ENCODE results near the gene BCKDK. TPM values are rescaled to one million over a fixed set of nuclear protein-coding genes. Genes with fewer than 3 reads are reported as not detected.
A peak's percentile ranks its signal among the peaks of the same experiment; 100 is the strongest.

The BCKDK gene
- total RNA-seq, 1 donor from 2014 or later = 43.5 TPM

- Mint-ChIP-seq H3K9me3 (no peaks in the 10 kb centered on the region), H3K27me3 (ENCODE audit: low read depth) (no peaks in the 10 kb centered on the region), H3K4me3 (no peak overlapping the region), H3K36me3 (ENCODE audit: low read depth) (peaks cover 8% of the 10 kb centered on the region), H3K27ac (ENCODE audit: unreplicated experiment) (no peak overlapping the region), H3K4me1 (no peaks in the 10 kb centered on the region)
- no peak for DNase-seq (ENCODE audit: low read depth, low spot score)
- TF ChIP-seq, protein P1, sequence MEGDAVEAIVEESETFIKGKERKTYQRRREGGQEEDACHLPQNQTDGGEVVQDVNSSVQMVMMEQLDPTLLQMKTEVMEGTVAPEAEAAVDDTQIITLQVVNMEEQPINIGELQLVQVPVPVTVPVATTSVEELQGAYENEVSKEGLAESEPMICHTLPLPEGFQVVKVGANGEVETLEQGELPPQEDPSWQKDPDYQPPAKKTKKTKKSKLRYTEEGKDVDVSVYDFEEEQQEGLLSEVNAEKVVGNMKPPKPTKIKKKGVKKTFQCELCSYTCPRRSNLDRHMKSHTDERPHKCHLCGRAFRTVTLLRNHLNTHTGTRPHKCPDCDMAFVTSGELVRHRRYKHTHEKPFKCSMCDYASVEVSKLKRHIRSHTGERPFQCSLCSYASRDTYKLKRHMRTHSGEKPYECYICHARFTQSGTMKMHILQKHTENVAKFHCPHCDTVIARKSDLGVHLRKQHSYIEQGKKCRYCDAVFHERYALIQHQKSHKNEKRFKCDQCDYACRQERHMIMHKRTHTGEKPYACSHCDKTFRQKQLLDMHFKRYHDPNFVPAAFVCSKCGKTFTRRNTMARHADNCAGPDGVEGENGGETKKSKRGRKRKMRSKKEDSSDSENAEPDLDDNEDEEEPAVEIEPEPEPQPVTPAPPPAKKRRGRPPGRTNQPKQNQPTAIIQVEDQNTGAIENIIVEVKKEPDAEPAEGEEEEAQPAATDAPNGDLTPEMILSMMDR (conservative IDR thresholded peaks at IDR 0.05) = no peak
These were observed 43.2 kb upstream of the BCKDK start for GRCh38 chr16:31064882-31065461.

DNA sequence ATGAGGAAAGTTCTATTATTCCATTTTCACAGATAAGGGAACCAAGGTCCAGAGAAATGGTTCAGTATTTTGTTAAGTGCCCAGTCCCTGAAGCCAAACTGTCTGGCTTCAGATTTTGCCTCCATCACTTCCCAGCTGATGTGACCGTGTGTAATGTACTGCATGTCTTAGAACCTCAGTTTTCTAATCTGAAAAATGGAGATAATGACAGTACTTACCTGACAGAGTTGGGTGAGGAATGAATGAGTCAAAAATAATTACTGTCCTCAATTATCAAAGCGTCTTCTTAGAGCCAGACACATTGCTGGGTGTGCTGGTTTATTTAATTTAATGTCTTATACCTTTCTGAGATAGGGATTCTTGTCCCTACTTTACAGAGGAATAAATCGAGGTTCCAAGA lies 40.8 kb upstream of the BCKDK start:
- Mint-ChIP-seq H3K4me3 (no peak overlapping the region), H3K4me1 (peaks cover 10% of the 10 kb centered on the region), H3K36me3 (ENCODE audit: low read depth) (peaks cover 8% of the 10 kb centered on the region), H3K27ac (ENCODE audit: unreplicated experiment) (no peak overlapping the region), H3K9me3 (no peaks in the 10 kb centered on the region), H3K27me3 (ENCODE audit: low read depth) (no peaks in the 10 kb centered on the region)
- TF ChIP-seq, protein P1 (conservative IDR thresholded peaks at IDR 0.05) = no peak
- DNase-seq (ENCODE audit: low read depth, low spot score) = no peak

DNA sequence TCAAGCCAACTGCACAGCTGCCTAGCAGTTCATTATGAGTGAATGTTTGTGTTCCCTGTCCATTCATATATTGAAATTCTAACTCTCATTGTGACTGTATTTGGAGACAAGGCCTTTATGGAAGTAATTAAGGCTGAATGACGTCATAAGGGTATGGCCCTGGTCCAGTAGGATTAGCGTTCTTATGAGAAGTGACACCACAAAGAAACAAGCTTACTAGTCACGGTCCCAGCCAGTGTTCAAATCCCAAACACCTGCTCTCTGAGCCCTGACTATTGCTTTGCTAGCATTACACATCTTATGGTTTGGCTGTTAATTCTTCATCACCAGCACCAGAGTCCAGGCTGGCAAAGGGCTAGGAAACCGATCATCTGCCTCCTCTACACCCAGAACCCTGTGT lies 36.3 kb upstream of the BCKDK start:
- no peaks in the 10 kb centered on the region for H3K36me3 Mint-ChIP-seq (ENCODE audit: low read depth)
- no peak for DNase-seq (ENCODE audit: low read depth, low spot score)
- TF ChIP-seq, protein P1 (conservative IDR thresholded peaks at IDR 0.05) = no peak

GRCh38 chr16:31072540-31073141 lies 35.5 kb upstream of the BCKDK start:
- Mint-ChIP-seq H3K9me3 (no peaks in the 10 kb centered on the region), H3K4me1 (peaks cover 23% of the 10 kb centered on the region), H3K27me3 (ENCODE audit: low read depth) (no peaks in the 10 kb centered on the region), H3K27ac (ENCODE audit: unreplicated experiment) (peak overlapping the region; percentile 100), H3K36me3 (ENCODE audit: low read depth) (no peaks in the 10 kb centered on the region), H3K4me3 (peak overlapping the region; percentile 100)
- TF ChIP-seq, protein P1 (conservative IDR thresholded peaks at IDR 0.05) = no peak
- no peak for DNase-seq (ENCODE audit: low read depth, low spot score)

More for the DNA sequence above, 36.3 kb upstream of the BCKDK start:
- Mint-ChIP-seq H3K27ac (ENCODE audit: unreplicated experiment) (peak overlapping the region; percentile 100), H3K4me1 (peaks cover 23% of the 10 kb centered on the region), H3K27me3 (ENCODE audit: low read depth) (no peaks in the 10 kb centered on the region), H3K4me3 (peak overlapping the region; percentile 100), H3K9me3 (no peaks in the 10 kb centered on the region)

DNA sequence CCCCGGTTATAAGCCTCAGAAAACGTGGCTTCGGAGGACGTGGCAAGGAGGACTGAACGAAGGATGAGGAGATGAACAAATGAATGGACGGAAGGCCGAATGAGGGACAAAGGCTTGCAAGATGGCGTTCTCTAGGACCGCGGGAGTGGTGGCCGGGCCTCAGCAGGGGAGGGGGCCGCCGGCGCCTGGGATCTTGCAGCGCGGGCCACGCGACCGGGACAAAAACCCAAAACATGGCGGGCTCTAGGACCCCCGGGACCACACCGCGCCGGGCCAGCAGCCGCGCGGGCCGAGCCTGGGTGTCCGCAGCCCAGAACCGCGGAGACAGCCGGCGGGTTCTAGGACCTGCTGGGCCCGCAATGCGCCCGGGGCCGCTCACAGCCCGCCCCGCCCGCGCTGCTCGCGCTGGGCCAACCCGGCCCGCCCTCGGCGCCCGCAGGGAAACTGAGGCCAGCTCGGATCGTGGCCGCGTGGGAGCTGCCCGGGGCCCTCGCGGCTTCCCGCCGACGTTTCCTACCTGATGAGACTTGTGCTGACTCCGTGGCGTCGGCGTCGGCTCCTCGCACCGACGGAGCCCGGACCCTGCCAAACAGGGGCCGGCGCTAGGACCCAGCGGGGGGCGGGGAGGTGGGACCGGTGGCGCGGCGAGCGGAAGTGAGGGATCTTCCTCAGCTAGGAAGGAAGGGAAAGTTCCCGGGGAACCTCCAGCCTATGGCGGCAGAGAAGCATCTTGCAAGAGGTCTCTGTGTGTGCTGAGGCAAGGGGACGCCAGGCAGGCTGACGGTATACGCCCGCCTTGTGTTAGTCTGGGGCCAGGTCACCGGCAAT lies 34.8 kb upstream of the BCKDK start:
- H3K27ac Mint-ChIP-seq (ENCODE audit: unreplicated experiment) = peak overlapping the region; percentile 100
- no peaks in the 10 kb centered on the region for H3K9me3 Mint-ChIP-seq
- TF ChIP-seq, protein P1 (conservative IDR thresholded peaks at IDR 0.05) = no peak
- peak; percentile 81 for DNase-seq (ENCODE audit: low read depth, low spot score)
- peaks cover 23% of the 10 kb centered on the region for H3K4me1 Mint-ChIP-seq
- H3K4me3 Mint-ChIP-seq = peak overlapping the region; percentile 100
- peaks cover 5% of the 10 kb centered on the region for H3K36me3 Mint-ChIP-seq (ENCODE audit: low read depth)
- no peaks in the 10 kb centered on the region for H3K27me3 Mint-ChIP-seq (ENCODE audit: low read depth)

Data from neural crest cell (in vitro differentiated cells).